GM18499 (cell line): Measurements from ENCODE around the gene WWOX.

ENCODE experiments used
- ATAC-seq: cut with Tn5 transposase; IDR thresholded peaks from one replicate; pipeline ENCODE4 v1.9.1; 2021; ENCODE audit warnings: moderate number of reproducible peaks; ENCODE audit not compliant: insufficient read depth, unreplicated experiment

Gene WWOX

GRCh38 chr16:79171931-79172705 is 1072.7 kb downstream of the WWOX start:
- no peak for ATAC-seq

GRCh38 chr16:79172976-79173500 is 1073.6 kb downstream of the WWOX start:
- no peak for ATAC-seq

GRCh38 chr16:79173919-79174318 is 1074.5 kb downstream of the WWOX start:
- ATAC-seq: no peak

GRCh38 chr16:79175286-79176057 is 1076.0 kb downstream of the WWOX start:
- no peak for ATAC-seq

- no peak for ATAC-seq
These were observed 1077.6 kb downstream of the WWOX start for GRCh38 chr16:79177018-79177417.

GRCh38 chr16:79181419-79181818 is 1082.0 kb downstream of the WWOX start:
- ATAC-seq: no peak

GRCh38 chr16:79182616-79183015 is 1083.2 kb downstream of the WWOX start:
- no peak for ATAC-seq

GRCh38 chr16:79183571-79183970 is 1084.1 kb downstream of the WWOX start:
- no peak for ATAC-seq

GRCh38 chr16:79184464-79185030 is 1085.1 kb downstream of the WWOX start:
- no peak for ATAC-seq

GRCh38 chr16:79185711-79186110 is 1086.3 kb downstream of the WWOX start:
- no peak for ATAC-seq

- no peak for ATAC-seq
These were observed 1086.7 kb downstream of the WWOX start for GRCh38 chr16:79186196-79186595.

- no peak for ATAC-seq
These were observed 1088.8 kb downstream of the WWOX start for GRCh38 chr16:79188115-79188738.

- no peak for ATAC-seq
These were observed 1089.3 kb downstream of the WWOX start for GRCh38 chr16:79188739-79189122.

GRCh38 chr16:79190542-79190941 is 1091.1 kb downstream of the WWOX start:
- no peak for ATAC-seq

GRCh38 chr16:79191933-79192332 is 1092.5 kb downstream of the WWOX start:
- no peak for ATAC-seq

- no peak for ATAC-seq
These were observed 1093.5 kb downstream of the WWOX start for GRCh38 chr16:79192904-79193303.

GRCh38 chr16:79194291-79194690 is 1094.8 kb downstream of the WWOX start:
- no peak for ATAC-seq

- no peak for ATAC-seq
These were observed 1096.5 kb downstream of the WWOX start for GRCh38 chr16:79195938-79196337.

- ATAC-seq: no peak
These were observed 1102.0 kb downstream of the WWOX start for GRCh38 chr16:79201436-79201835.

GRCh38 chr16:79202977-79203376 is 1103.5 kb downstream of the WWOX start:
- ATAC-seq: no peak

- ATAC-seq: no peak
These were observed 1105.0 kb downstream of the WWOX start for GRCh38 chr16:79204486-79204885.
